GM18519 (cell line): ENCODE results near the gene FNDC10.
"Not testable (repeated sequence)": the region's sequence is repeated elsewhere in the genome, so short reads cannot be mapped to it uniquely, and the experiment has no call there.

Experiments used
- ATAC-seq: cut with Tn5 transposase; IDR thresholded peaks from one replicate; pipeline ENCODE4 v1.9.1; 2021; ENCODE audit warnings: mild to moderate bottlenecking, moderate library complexity; ENCODE audit not compliant: unreplicated experiment, low FRiP score

Gene FNDC10

GRCh38 chr1:1573843-1574720 is 25.9 kb downstream of the FNDC10 start:
- ATAC-seq = peak; percentile 52

DNA sequence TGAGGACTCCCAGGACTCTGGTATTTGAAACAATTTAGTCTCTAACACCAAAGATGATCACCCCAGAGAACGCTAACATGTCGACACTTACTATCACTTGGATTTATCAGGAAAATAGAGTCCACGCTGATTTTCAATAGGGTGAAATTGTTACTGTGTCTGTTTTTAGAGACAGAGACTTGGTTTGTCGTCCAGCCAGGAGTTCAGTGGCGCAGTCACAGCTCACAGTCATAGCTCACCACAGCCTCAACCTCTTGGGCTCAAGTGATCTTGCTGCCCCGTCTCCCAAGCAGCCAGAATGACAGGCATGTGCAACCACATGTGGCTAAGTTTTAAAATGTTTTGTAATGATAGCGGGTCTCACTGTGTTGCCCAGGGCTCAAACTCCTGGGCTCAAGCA is 30.6 kb downstream of the FNDC10 start:
- no peak for ATAC-seq

- no peak for ATAC-seq
Observed at GRCh38 chr1:1567891-1568291, 32.0 kb downstream of the FNDC10 start.

- ATAC-seq = no peak
Observed at GRCh38 chr1:1567152-1567875, 32.6 kb downstream of the FNDC10 start.

DNA sequence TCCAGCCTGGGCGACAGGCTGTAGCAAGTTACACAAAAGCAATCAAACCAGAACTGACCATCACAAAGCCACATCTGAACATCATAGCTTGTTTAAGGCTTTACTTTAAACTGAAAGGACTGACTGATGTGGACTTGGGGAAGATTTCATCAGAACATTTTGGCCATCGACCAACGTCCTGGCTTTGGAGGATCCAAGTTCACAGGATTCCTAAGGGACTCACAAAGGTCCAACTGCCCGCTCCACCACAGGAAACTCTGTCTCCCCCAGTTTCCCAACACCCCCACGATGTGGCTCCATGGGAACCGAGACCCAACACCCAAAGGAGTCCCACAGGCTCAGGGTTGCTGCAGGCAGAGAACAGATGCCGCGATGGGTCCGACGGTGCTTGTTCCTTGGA is 34.6 kb downstream of the FNDC10 start:
- no peak for ATAC-seq

GRCh38 chr1:1564268-1564667 is 35.7 kb downstream of the FNDC10 start:
- no peak for ATAC-seq

- no peak for ATAC-seq
Observed at GRCh38 chr1:1563688-1564087, 36.2 kb downstream of the FNDC10 start.

- ATAC-seq = no peak
Observed at GRCh38 chr1:1562556-1563195, 37.3 kb downstream of the FNDC10 start.

GRCh38 chr1:1561801-1562470 is 38.0 kb downstream of the FNDC10 start:
- ATAC-seq = no peak

GRCh38 chr1:1560178-1560577 is 39.8 kb downstream of the FNDC10 start:
- ATAC-seq = no peak

- no peak for ATAC-seq
Observed at GRCh38 chr1:1559066-1559465, 40.9 kb downstream of the FNDC10 start.

DNA sequence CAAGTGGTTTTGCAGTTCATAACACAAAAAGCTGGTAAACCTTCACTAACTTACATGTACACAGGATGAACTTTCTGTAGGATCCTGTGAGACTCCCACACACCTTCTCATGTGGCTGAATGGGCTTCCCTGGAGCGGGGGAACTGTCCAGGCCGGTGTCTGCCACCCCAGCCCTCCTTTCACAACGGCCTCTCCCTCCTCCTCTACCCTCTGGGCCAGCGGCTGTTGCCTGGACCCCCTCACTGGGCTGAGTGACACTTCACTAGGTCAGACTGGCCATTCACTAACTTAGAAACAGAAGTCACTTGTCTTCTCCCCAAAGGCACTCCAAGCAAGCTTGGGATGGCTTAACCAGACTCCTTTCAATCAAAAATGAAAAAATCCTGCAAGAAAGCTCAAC is 41.3 kb downstream of the FNDC10 start:
- ATAC-seq = no peak

- not testable (repeated sequence) for ATAC-seq
Observed at GRCh38 chr1:1557688-1558087, 42.2 kb downstream of the FNDC10 start.

DNA sequence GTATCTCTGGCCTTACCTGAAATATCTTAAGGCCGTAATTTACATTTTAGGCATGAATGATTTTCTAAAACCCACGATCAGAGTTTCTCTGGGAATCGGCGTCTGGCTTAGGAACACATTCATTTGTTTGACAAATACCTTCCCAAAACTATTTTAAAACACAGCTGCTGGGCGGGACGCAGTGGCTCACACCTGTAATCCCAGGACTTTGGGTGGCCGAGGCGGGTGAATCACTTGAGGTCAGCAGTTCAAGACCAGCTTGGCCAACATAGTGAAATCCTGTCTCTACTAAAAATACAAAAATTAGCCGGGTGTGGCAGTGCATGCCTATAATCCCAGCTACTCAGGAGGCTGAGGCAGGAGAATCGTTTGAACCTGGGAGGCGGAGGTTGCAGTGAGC is 43.0 kb downstream of the FNDC10 start:
- ATAC-seq = not testable (repeated sequence)

DNA sequence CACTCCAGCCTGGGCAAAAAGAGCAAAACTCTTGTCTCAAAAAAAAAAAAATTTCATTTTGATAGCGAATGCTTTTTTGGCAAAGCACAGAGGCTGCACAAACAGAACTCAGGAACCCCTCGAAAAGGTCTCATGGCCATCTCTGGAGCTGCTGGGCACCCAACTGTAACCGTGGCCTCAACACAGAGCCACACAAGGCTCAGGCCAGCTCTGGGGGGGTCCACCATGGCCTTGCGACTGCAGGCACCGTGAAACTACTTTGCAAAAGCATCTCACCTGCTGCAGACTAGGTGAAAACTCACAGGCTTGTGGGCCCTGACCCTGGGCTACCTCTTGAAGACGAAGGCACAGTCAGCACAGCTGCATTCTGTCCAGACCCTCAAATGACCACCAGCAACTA is 43.4 kb downstream of the FNDC10 start:
- no peak for ATAC-seq

DNA sequence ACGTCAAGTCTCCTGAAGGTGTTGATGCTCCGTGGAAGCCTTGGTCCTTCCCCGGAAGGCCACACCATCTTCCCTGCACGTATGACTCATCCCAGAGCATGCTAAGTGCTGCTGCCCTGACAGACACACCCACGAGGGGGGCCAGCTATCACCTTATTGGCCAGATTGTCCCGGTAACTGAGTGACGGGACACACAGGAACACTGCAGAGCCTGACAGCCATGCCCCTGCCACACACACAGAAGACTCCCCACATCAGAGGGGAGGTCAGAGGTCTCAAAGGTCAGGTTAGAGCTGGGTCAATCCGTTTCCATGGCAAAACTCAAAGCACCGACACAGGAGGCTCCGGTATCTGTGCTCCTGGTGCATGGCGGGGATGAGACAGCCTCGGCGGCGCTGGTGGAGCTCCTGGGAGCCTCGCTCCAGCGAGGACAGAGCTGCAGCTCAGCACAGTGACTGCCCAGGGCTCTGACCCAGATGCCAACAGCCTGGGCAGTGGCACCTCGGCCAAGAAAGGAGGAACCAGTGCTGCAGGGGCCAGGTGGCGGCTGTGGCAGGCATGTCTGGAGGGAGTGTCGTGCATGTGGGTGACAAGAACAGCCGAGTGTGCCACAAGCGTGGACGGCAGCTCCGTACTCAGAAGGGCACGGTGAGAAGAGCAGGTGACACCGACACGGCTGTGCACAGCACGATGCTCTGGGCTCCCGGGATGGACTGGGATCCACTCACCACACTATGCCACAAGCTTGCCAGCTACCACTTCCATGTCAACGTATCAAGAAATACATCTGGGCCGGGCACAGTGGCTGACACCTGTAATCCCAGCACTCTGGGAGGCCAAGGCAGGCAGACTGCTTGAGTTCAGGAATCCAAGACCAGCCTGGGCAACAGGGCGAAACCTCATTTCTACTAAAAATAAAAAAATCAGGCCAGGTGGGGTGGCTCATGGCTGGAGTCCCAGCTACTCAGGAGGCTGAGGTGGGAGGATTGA is 44.7 kb downstream of the FNDC10 start:
- no peak for ATAC-seq

GRCh38 chr1:1554550-1554925 is 45.4 kb downstream of the FNDC10 start:
- ATAC-seq = no peak

GRCh38 chr1:1553821-1554494 is 46.0 kb downstream of the FNDC10 start:
- ATAC-seq = no peak

DNA sequence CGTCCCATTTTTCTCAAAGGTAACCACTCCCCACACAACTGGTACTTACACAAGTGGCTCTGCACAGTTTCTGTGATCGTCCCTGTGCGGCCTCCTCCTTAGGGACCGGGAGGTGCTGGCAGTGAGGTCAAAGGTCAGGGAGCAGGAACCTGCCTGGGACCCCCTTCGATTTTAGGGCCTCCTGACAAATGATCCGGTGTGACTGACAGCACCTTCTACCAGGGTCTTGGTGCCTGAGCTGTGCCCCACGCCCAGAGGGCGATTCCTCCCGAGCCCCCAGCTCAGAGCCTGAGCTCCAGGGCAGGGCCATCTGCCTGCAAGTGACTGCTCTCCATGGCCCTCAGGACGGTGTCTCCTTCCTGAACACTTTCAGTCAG is 47.7 kb downstream of the FNDC10 start:
- ATAC-seq = no peak
